H9 (cell line): ENCODE measurements around the gene CNOT6. TPM values are rescaled to one million over a fixed set of nuclear protein-coding genes. Genes with fewer than 3 reads are reported as not detected.

ENCODE experiments used
- DNase-seq: peaks from one replicate; pipeline ENCODE4 v3.0.0-alpha.2; 2017
- H2AFZ ChIP-seq: one replicate; pipeline ENCODE4 v1.6.1; 2013; ENCODE audit warnings: mild to moderate bottlenecking, low read length, control low read depth, moderate library complexity
- H2AK5ac ChIP-seq: 2 replicates; pipeline ENCODE4 v1.6.1; 2013; ENCODE audit warnings: low read length, control low read depth, mixed read lengths; ENCODE audit not compliant: insufficient read length
- H2BK120ac ChIP-seq: one replicate; pipeline ENCODE4 v1.6.1; 2013; ENCODE audit warnings: low read depth, mild to moderate bottlenecking, low read length, control low read depth, inconsistent platforms; ENCODE audit not compliant: poor library complexity, severe bottlenecking
- H2BK12ac ChIP-seq: 2 replicates; pipeline ENCODE4 v1.6.1; 2013; ENCODE audit warnings: low read length, control low read depth, mixed read lengths, low read depth; ENCODE audit not compliant: insufficient read length
- H2BK15ac ChIP-seq: 2 replicates; pipeline ENCODE4 v1.6.1; 2013; ENCODE audit warnings: low read depth, low read length, control low read depth
- H2BK20ac ChIP-seq: one replicate; pipeline ENCODE4 v1.6.1; 2013; ENCODE audit warnings: low read depth, mild to moderate bottlenecking, low read length, control low read depth, inconsistent platforms; ENCODE audit not compliant: poor library complexity, severe bottlenecking
- H2BK5ac ChIP-seq: 2 replicates; pipeline ENCODE4 v1.6.1; 2013; ENCODE audit warnings: low read length, control low read depth, mixed read lengths; ENCODE audit not compliant: insufficient read length
- H3K14ac ChIP-seq: 2 replicates; pipeline ENCODE4 v1.6.1; 2013; ENCODE audit warnings: low read length, control low read depth; ENCODE audit not compliant: insufficient read depth
- H3K18ac ChIP-seq: 2 replicates; pipeline ENCODE4 v1.6.1; 2013; ENCODE audit warnings: low read depth, mild to moderate bottlenecking, mixed read lengths, low read length, control low read depth; ENCODE audit not compliant: insufficient read length
- H3K23ac ChIP-seq: 2 replicates; pipeline ENCODE4 v1.6.1; 2013; ENCODE audit warnings: low read length, control low read depth, mixed read lengths, low read depth; ENCODE audit not compliant: insufficient read length
- H3K23me2 ChIP-seq: 2 replicates; pipeline ENCODE4 v1.6.1; 2013; ENCODE audit warnings: low read depth, mild to moderate bottlenecking, mixed read lengths, low read length, control low read depth; ENCODE audit not compliant: insufficient read length, poor library complexity, severe bottlenecking
- H3K27ac ChIP-seq: 2 replicates; pipeline ENCODE4 v1.5.1; 2013; ENCODE audit warnings: low read length, control low read depth, mixed read lengths, low read depth; ENCODE audit not compliant: insufficient read length
- H3K27me3 ChIP-seq: 2 replicates; pipeline ENCODE4 v1.6.1; 2013; ENCODE audit warnings: low read length, control low read depth, inconsistent platforms; ENCODE audit not compliant: insufficient read depth
- H3K4ac ChIP-seq: 2 replicates; pipeline ENCODE4 v1.6.1; 2013; ENCODE audit warnings: low read depth, mild to moderate bottlenecking, control low read depth, inconsistent platforms, low read length, moderate library complexity
- H3K4me1 ChIP-seq: 2 replicates; pipeline ENCODE4 v1.6.1; 2013; ENCODE audit warnings: low read length, control low read depth, inconsistent platforms; ENCODE audit not compliant: insufficient read depth
- H3K4me2 ChIP-seq: 2 replicates; pipeline ENCODE4 v1.6.1; 2013; ENCODE audit warnings: low read length, control low read depth, mixed read lengths; ENCODE audit not compliant: insufficient read length, insufficient read depth
- H3K56ac ChIP-seq: 2 replicates; pipeline ENCODE4 v1.6.1; 2013; ENCODE audit warnings: low read depth, mild to moderate bottlenecking, mixed read lengths, low read length, control low read depth; ENCODE audit not compliant: insufficient read length
- H3K79me1 ChIP-seq: 2 replicates; pipeline ENCODE4 v1.6.1; 2013; ENCODE audit warnings: low read depth, mild to moderate bottlenecking, moderate library complexity, low read length, control low read depth, inconsistent platforms; ENCODE audit not compliant: insufficient read depth, poor library complexity, severe bottlenecking
- H3K79me2 ChIP-seq: 2 replicates; pipeline ENCODE4 v1.6.1; 2013; ENCODE audit warnings: low read length, control low read depth, inconsistent platforms; ENCODE audit not compliant: insufficient read depth
- H3K9ac ChIP-seq: 2 replicates; pipeline ENCODE4 v1.6.1; 2013; ENCODE audit warnings: low read length, control low read depth, mixed read lengths; ENCODE audit not compliant: insufficient read length; ENCODE audit errors: extremely low read depth
- H3K9me3 ChIP-seq: one replicate; pipeline ENCODE4 v1.6.1; 2013; ENCODE audit warnings: low read depth, low read length, inconsistent platforms; ENCODE audit not compliant: control insufficient read depth
- H3T11ph ChIP-seq: one replicate; pipeline ENCODE4 v1.6.1; 2013; ENCODE audit warnings: mild to moderate bottlenecking, low read length, control low read depth, inconsistent platforms
- H4K20me1 ChIP-seq: one replicate; pipeline ENCODE4 v1.6.1; 2013; ENCODE audit not compliant: control insufficient read depth, insufficient read length, insufficient read depth
- H4K5ac ChIP-seq: 2 replicates; pipeline ENCODE4 v1.6.1; 2013; ENCODE audit warnings: low read depth, mild to moderate bottlenecking, mixed read lengths, low read length, control low read depth; ENCODE audit not compliant: insufficient read length
- H4K8ac ChIP-seq: replicated peaks from 2 replicates; pipeline ENCODE4 v1.6.1; 2013; ENCODE audit warnings: low read length, control low read depth, mixed read lengths, low read depth; ENCODE audit not compliant: insufficient read length
- H4K91ac ChIP-seq: 2 replicates; pipeline ENCODE4 v1.6.1; 2013; ENCODE audit warnings: low read depth, mild to moderate bottlenecking, moderate library complexity, mixed read lengths, low read length, control low read depth; ENCODE audit not compliant: insufficient read length
- H3K27ac Mint-ChIP-seq, 3 experiments: 2 replicates in 2 of 3; 3 replicates in 1 of 3; pipeline ENCODE4 v1.8.0; 2020 to 2021; ENCODE audit warnings: mixed read lengths in 3 of 3, mild to moderate bottlenecking in 1 of 3, moderate library complexity in 1 of 3
- H3K27me3 Mint-ChIP-seq: 2 replicates; pipeline ENCODE4 v1.8.0; 2021; ENCODE audit warnings: low read depth, mild to moderate bottlenecking, moderate library complexity, mixed read lengths
- H3K36me3 Mint-ChIP-seq, 3 experiments: 2 replicates in 2 of 3; 3 replicates in 1 of 3; pipeline ENCODE4 v1.8.0; 2020 to 2021; ENCODE audit warnings: low read depth in 3 of 3, mixed read lengths in 3 of 3; ENCODE audit not compliant: insufficient read depth in 1 of 3
- H3K4me1 Mint-ChIP-seq, 2 experiments: 2 replicates each; pipeline ENCODE4 v1.8.0; 2020; ENCODE audit warnings: mixed read lengths in 2 of 2
- H3K4me3 Mint-ChIP-seq, 2 experiments: 2 replicates in 1 of 2; 3 replicates in 1 of 2; pipeline ENCODE4 v1.8.0; 2020 to 2021; ENCODE audit warnings: mild to moderate bottlenecking in 2 of 2, mixed read lengths in 2 of 2, moderate library complexity in 1 of 2
- H3K9me3 Mint-ChIP-seq, 2 experiments: 2 replicates in 1 of 2; 3 replicates in 1 of 2; pipeline ENCODE4 v1.8.0; 2020; ENCODE audit warnings: mild to moderate bottlenecking in 2 of 2, mixed read lengths in 2 of 2, moderate library complexity in 1 of 2
- CTCF ChIP-seq: fragments of 200-600 bp; sonication (generic); conservative IDR thresholded peaks from 3 replicates; pipeline ENCODE4 v1.8.0; 2021; ENCODE audit warnings: antibody characterized with exemption, mild to moderate bottlenecking
- WGBS: extraction: QIAGEN DNeasy Blood & Tissue Kit; methylation state at CpG from one replicate; pipeline ENCODE4 v1.1.7; 2013; ENCODE audit warnings: missing lambda C conversion rate, low lambda C conversion rate, mixed read lengths; ENCODE audit not compliant: insufficient read length; ENCODE audit errors: extremely low coverage; 5-methylcytosine and 5-hydroxymethylcytosine counted together
- total RNA-seq: library from RNA; stranded (reverse); gene quantifications from 2 replicates; pipeline ENCODE4 v1.2.1, GENCODE V29; 2021

CNOT6 gene
- total RNA-seq, 1 experiment from 2014 or later: 45.0 TPM

GRCh38 chr5:180494510-180495181 lies 467 bp downstream of the CNOT6 start:
- Mint-ChIP-seq H3K9me3 (peaks cover 3 to 16% of the 10 kb centered on the region in 2 experiments; a peak in 3 of 5 replicates), H3K4me1 (peaks cover 36 to 43% of the 10 kb centered on the region in 2 experiments), H3K36me3 (peaks cover 29 to 52% (median 47%) of the 10 kb centered on the region in 3 experiments), H3K4me3 (peak overlapping the region; percentile 86 to 93), H3K27ac (peak overlapping the region; percentile 95 to 98 (median 97); a peak in 6 of 7 replicates), H3K27me3 (no peaks in the 10 kb centered on the region)
- H2AFZ ChIP-seq: no peak overlapping the region
- H3K4me2 ChIP-seq: peak overlapping the region; percentile 93
- no peak overlapping the region; the same call in 1 of the 2 replicates for H3K4ac ChIP-seq
- H3K18ac ChIP-seq: peak overlapping the region; percentile 99
- H3K4me1 ChIP-seq: peaks cover 6% of the 10 kb centered on the region; the same call in 1 of the 2 replicates
- H2BK5ac ChIP-seq: no peak overlapping the region
- H4K5ac ChIP-seq: peak overlapping the region; percentile 55
- no peaks in the 10 kb centered on the region for H3K27me3 ChIP-seq
- no peak overlapping the region for H3K56ac ChIP-seq
- H2AK5ac ChIP-seq: no peak overlapping the region
- H3K9ac ChIP-seq: peak overlapping the region; percentile 95
- no peak overlapping the region for H3K23ac ChIP-seq
- DNase-seq: peak; percentile 48
- H4K91ac ChIP-seq: no peak overlapping the region
- H2BK15ac ChIP-seq: no peak overlapping the region
- WGBS: no CpG with 5 or more reads among the region's 92 CpGs
- H3K9me3 ChIP-seq: no peaks in the 10 kb centered on the region
- TF ChIP-seq CTCF: no peak
- no peak overlapping the region for H4K8ac ChIP-seq
- no peaks in the 10 kb centered on the region for H4K20me1 ChIP-seq
- H3K79me2 ChIP-seq: peaks cover 40% of the 10 kb centered on the region
- no peak overlapping the region for H3T11ph ChIP-seq
- peaks cover 6% of the 10 kb centered on the region for H3K23me2 ChIP-seq
- H3K27ac ChIP-seq: no peak overlapping the region
- peak overlapping the region; percentile 100 for H3K14ac ChIP-seq
- no peak overlapping the region for H2BK20ac ChIP-seq
- H2BK12ac ChIP-seq: no peak overlapping the region
- peaks cover 5% of the 10 kb centered on the region for H3K79me1 ChIP-seq
- peak overlapping the region; percentile 91 for H2BK120ac ChIP-seq
